ENCODE results near the gene MARCHF4. TPM values are rescaled to one million over a fixed set of nuclear protein-coding genes. Genes with fewer than 3 reads are reported as not detected.

The MARCHF4 gene
- total RNA-seq, 4 donors from 2014 or later, result 0.13 to 0.76 TPM; not detected in 2

- WGBS, 2 donors, result 37 to 39% methylated on average over 3 of the region's 3 CpGs
- TF ChIP-seq, protein P1, sequence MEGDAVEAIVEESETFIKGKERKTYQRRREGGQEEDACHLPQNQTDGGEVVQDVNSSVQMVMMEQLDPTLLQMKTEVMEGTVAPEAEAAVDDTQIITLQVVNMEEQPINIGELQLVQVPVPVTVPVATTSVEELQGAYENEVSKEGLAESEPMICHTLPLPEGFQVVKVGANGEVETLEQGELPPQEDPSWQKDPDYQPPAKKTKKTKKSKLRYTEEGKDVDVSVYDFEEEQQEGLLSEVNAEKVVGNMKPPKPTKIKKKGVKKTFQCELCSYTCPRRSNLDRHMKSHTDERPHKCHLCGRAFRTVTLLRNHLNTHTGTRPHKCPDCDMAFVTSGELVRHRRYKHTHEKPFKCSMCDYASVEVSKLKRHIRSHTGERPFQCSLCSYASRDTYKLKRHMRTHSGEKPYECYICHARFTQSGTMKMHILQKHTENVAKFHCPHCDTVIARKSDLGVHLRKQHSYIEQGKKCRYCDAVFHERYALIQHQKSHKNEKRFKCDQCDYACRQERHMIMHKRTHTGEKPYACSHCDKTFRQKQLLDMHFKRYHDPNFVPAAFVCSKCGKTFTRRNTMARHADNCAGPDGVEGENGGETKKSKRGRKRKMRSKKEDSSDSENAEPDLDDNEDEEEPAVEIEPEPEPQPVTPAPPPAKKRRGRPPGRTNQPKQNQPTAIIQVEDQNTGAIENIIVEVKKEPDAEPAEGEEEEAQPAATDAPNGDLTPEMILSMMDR (IDR thresholded peaks at IDR 0.05), result no peak
- intact Hi-C loops (cut with DNase I; ENCODE audit: low total_unique reads), result no loop called here
- DNase-seq (ENCODE audit: low spot score in 2 of 2), result no peak
- H3K4me3 ChIP-seq (ENCODE audit: low read depth, poor library complexity, severe bottlenecking), result no peak overlapping the region
These were observed 34.5 kb upstream of the MARCHF4 start for GRCh38 chr2:216406826-216407225.

DNA sequence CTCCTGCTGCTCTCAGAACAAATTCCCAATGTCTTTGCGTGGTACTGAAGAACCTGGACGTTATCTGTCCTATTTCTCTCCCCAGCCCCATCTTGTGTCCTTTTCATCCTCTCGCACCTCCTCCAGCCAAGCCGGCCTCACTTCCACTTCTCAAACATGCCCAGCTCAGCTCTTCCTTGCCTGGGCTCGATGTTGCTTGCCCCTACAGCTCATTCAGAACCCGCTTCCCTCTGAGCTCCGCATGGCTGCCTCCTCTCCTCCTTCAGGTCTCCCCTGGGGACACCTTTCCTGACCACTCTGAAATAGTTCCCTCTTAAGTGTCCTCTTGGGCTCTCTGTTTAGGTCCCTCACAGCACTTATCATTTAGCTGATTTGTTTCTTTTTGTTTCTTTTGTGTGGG lies 33.3 kb upstream of the MARCHF4 start:
- no peak for DNase-seq (ENCODE audit: low spot score in 2 of 2)
- no peak for TF ChIP-seq POLR2A (IDR thresholded peaks at IDR 0.05)
- TF ChIP-seq, protein P1 (IDR thresholded peaks at IDR 0.05), result no peak
- WGBS, 2 donors, result 62% methylated on average over 7 of the region's 7 CpGs
- intact Hi-C loops (cut with DNase I; ENCODE audit: low total_unique reads), result no loop called here
- no peak overlapping the region for H3K4me3 ChIP-seq (ENCODE audit: low read depth, poor library complexity, severe bottlenecking)

GRCh38 chr2:216404010-216404618 lies 31.8 kb upstream of the MARCHF4 start:
- no peak overlapping the region for H3K4me3 ChIP-seq (ENCODE audit: low read depth, poor library complexity, severe bottlenecking)
- TF ChIP-seq, protein P1 (IDR thresholded peaks at IDR 0.05), result peak in 1 of 3 donors; percentile 69
- TF ChIP-seq POLR2A (IDR thresholded peaks at IDR 0.05), result no peak
- intact Hi-C loops (cut with DNase I; ENCODE audit: low total_unique reads), result no loop called here
- WGBS, 2 donors, result 64 to 67% methylated on average over 5 of the region's 5 CpGs
- peak in 1 of 2 donors; percentile 28 for DNase-seq (ENCODE audit: low spot score in 2 of 2)

DNA sequence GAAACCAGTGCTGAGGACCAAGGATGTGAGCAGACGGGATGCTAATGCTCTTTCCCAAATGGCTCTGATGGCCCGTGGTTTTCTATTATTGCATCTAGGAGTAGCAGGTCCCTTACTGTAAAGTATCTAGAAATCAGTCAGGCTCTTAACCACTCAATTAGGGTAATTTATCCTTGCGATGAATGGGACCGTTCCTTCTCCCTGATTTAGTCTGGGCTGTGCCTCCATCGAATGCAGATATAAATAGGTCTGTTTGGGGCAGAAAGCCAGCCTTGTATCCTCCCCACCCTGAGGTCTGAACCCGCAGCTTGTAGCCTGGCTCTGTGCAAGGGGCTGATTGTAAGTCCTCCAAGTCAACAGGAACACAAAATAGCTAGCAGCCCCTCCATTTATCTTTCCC lies 30.5 kb upstream of the MARCHF4 start:
- WGBS, 2 donors, result 75 to 79% methylated on average over 6 of the region's 6 CpGs
- intact Hi-C loops (cut with DNase I; ENCODE audit: low total_unique reads), result no loop called here
- TF ChIP-seq, protein P1 (IDR thresholded peaks at IDR 0.05), result no peak
- no peak for TF ChIP-seq POLR2A (IDR thresholded peaks at IDR 0.05)
- DNase-seq (ENCODE audit: low spot score in 2 of 2), result no peak
- no peak overlapping the region for H3K4me3 ChIP-seq (ENCODE audit: low read depth, poor library complexity, severe bottlenecking)

DNA sequence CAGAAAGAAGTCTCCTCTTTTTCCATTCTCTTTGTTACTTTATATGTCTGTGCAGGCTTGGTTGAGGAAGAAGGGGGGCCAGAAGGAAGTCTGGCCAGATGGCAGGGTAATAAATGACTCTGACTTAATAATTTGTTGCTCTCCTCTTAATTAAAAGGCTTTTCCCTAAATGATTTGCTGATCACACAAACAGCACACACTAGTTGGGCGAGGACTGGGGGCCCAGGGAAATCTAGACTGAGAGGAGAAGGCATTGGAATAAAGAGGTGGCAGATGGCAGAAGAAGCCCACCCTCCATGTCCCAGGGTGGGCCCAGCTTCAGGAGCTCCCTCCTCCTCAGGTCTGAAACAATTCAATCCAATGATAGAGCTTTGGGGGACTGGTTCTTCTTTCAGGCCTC lies 27.3 kb upstream of the MARCHF4 start:
- WGBS, 2 donors, result 57 to 63% methylated on average over 1 of the region's 1 CpG
- DNase-seq (ENCODE audit: low spot score in 2 of 2), result no peak
- TF ChIP-seq, protein P1 (IDR thresholded peaks at IDR 0.05), result no peak
- TF ChIP-seq POLR2A (IDR thresholded peaks at IDR 0.05), result no peak
- intact Hi-C loops (cut with DNase I; ENCODE audit: low total_unique reads), result no loop called here
- H3K4me3 ChIP-seq (ENCODE audit: low read depth, poor library complexity, severe bottlenecking), result no peak overlapping the region

GRCh38 chr2:216394881-216395280 lies 22.6 kb upstream of the MARCHF4 start:
- no peak for TF ChIP-seq POLR2A (IDR thresholded peaks at IDR 0.05)
- TF ChIP-seq, protein P1 (IDR thresholded peaks at IDR 0.05), result no peak
- 61 to 74% methylated on average over 6 of the region's 6 CpGs for WGBS, 2 donors
- H3K4me3 ChIP-seq (ENCODE audit: low read depth, poor library complexity, severe bottlenecking), result no peak overlapping the region
- intact Hi-C loops (cut with DNase I; ENCODE audit: low total_unique reads), result no loop called here
- no peak for DNase-seq (ENCODE audit: low spot score in 2 of 2)
